H1 (cell line): ENCODE results near the gene SNAPIN. TPM values are rescaled to one million over a fixed set of nuclear protein-coding genes. Genes with fewer than 3 reads are reported as not detected.

Source experiments
- CTCF ChIA-PET: fragments of 300-600 bp; sonication (Branson Sonifier 250); formaldehyde crosslinking; loops from one replicate; lab custom pipeline; 2021; ENCODE audit not compliant: partially characterized antibody; lab: Charles Lee
- POLR2A ChIA-PET: fragments of 300-600 bp; sonication (Branson Sonifier 250); formaldehyde crosslinking; loops from one replicate; lab custom pipeline; 2021; ENCODE audit warnings: inconsistent platforms; ENCODE audit not compliant: partially characterized antibody; lab: Charles Lee
- DNase-seq, 2 experiments: peaks; one replicate each; pipeline versions ENCODE4 v3.0.0 to v3.0.0-alpha.2; 2010 to 2022; ENCODE audit warnings: low spot score in 2 of 2, low read depth in 1 of 2, mixed read lengths in 1 of 2
- FAIRE-seq: peaks from 2 replicates; lab custom pipeline; 2011; peaks lifted over from hg19 to GRCh38; lab: Jason Lieb, UNC
- H2AFZ ChIP-seq: 2 replicates; pipeline ENCODE4 v1.8.1; 2012; ENCODE audit warnings: low read length, inconsistent platforms
- H2AK5ac ChIP-seq: 2 replicates; pipeline ENCODE4 v1.6.1; 2013; ENCODE audit warnings: low read depth, low read length
- H2BK120ac ChIP-seq: replicated peaks from 2 replicates; pipeline ENCODE3; 2013; ENCODE audit warnings: low read depth, low read length, inconsistent platforms
- H2BK12ac ChIP-seq: 2 replicates; pipeline ENCODE4 v1.6.1; 2013; ENCODE audit warnings: low read depth, low read length
- H2BK15ac ChIP-seq: 2 replicates; pipeline ENCODE4 v1.6.1; 2013; ENCODE audit warnings: low read length
- H2BK20ac ChIP-seq: 2 replicates; pipeline ENCODE4 v1.6.1; 2013; ENCODE audit warnings: low read length
- H2BK5ac ChIP-seq: 2 replicates; pipeline ENCODE4 v1.6.1; 2013; ENCODE audit warnings: low read depth, low read length
- H3K14ac ChIP-seq: 2 replicates; pipeline ENCODE4 v1.6.1; 2013; ENCODE audit warnings: inconsistent platforms; ENCODE audit not compliant: insufficient read length
- H3K18ac ChIP-seq: 2 replicates; pipeline ENCODE4 v1.6.1; 2013; ENCODE audit warnings: low read length; ENCODE audit errors: extremely low read depth
- H3K23ac ChIP-seq: 2 replicates; pipeline ENCODE4 v1.6.1; 2013; ENCODE audit warnings: inconsistent platforms; ENCODE audit not compliant: insufficient read length
- H3K23me2 ChIP-seq: 2 replicates; pipeline ENCODE4 v1.6.1; 2013; ENCODE audit warnings: low read depth, low read length
- H3K27ac ChIP-seq: 2 replicates; pipeline ENCODE4 v1.6.1; 2011; ENCODE audit warnings: low read depth, low read length, inconsistent platforms
- H3K27me3 ChIP-seq, 4 experiments: replicated peaks in 1 of 4; 1 replicate in 1 of 4; 2 replicates in 3 of 4; pipeline versions ENCODE4 v1.6.1 to v1.8.1; 2011 to 2013; ENCODE audit warnings: low read length in 3 of 4, mild to moderate bottlenecking in 3 of 4, inconsistent platforms in 2 of 4, mixed read lengths in 2 of 4, moderate library complexity in 1 of 4; ENCODE audit not compliant: control insufficient read depth in 3 of 4, insufficient read depth in 3 of 4; ENCODE audit errors: extremely low read depth in 1 of 4
- H3K36me3 ChIP-seq, 4 experiments: 2 replicates each; pipeline versions ENCODE4 v1.6.1 to v1.8.1; 2011 to 2013; ENCODE audit warnings: mild to moderate bottlenecking in 4 of 4, low read length in 3 of 4, moderate library complexity in 2 of 4, control low read depth in 1 of 4, inconsistent platforms in 1 of 4; ENCODE audit not compliant: insufficient read depth in 4 of 4, control insufficient read depth in 2 of 4
- H3K4ac ChIP-seq: replicated peaks from 2 replicates; pipeline ENCODE3; 2013; ENCODE audit warnings: low read length, low read depth, mixed read lengths, inconsistent platforms; ENCODE audit not compliant: insufficient read length
- H3K4me1 ChIP-seq, 4 experiments: replicated peaks in 1 of 4; 1 replicate in 1 of 4; 2 replicates in 3 of 4; pipeline versions ENCODE4 v1.6.1 to v1.8.1; 2011 to 2013; ENCODE audit warnings: low read length in 3 of 4, inconsistent platforms in 2 of 4, mixed read lengths in 1 of 4; ENCODE audit not compliant: insufficient read depth in 4 of 4, control insufficient read depth in 3 of 4
- H3K4me2 ChIP-seq, 2 experiments: 2 replicates each; pipeline versions ENCODE4 v1.6.1 to v1.8.1; 2011 to 2013; ENCODE audit warnings: low read depth in 2 of 2, low read length in 2 of 2, control low read depth in 1 of 2, inconsistent platforms in 1 of 2, mild to moderate bottlenecking in 1 of 2; ENCODE audit not compliant: insufficient read depth in 1 of 2
- H3K4me3 ChIP-seq, 4 experiments: fragments of 200-600, 300-600 bp in 1 of 4; sonication (generic), shearing (Covaris generic), sonication (Bioruptor Twin) in 1 of 4; 2 replicates each; pipeline versions ENCODE4 v1.5.1 to v1.8.1; 2011 to 2016; ENCODE audit warnings: low read length in 4 of 4, low read depth in 3 of 4, control low read depth in 2 of 4, inconsistent platforms in 2 of 4, mild to moderate bottlenecking in 2 of 4, mixed read lengths in 1 of 4, moderate library complexity in 1 of 4; ENCODE audit not compliant: insufficient read depth in 2 of 4; ENCODE audit errors: extremely low read depth in 1 of 4
- H3K56ac ChIP-seq: replicated peaks from 2 replicates; pipeline ENCODE3; 2013; ENCODE audit warnings: low read depth, mild to moderate bottlenecking, mixed read lengths, low read length, inconsistent platforms; ENCODE audit not compliant: insufficient read length
- H3K79me1 ChIP-seq: 2 replicates; pipeline ENCODE4 v1.6.1; 2013; ENCODE audit warnings: low read depth, low read length, control low read depth
- H3K79me2 ChIP-seq, 2 experiments: 2 replicates each; pipeline versions ENCODE4 v1.6.1 to v1.8.1; 2012 to 2013; ENCODE audit warnings: low read length in 2 of 2, mild to moderate bottlenecking in 2 of 2, inconsistent platforms in 1 of 2; ENCODE audit not compliant: insufficient read depth in 2 of 2, control insufficient read depth in 1 of 2
- H3K9ac ChIP-seq, 4 experiments: replicated peaks in 1 of 4; 1 replicate in 1 of 4; 2 replicates in 3 of 4; pipeline versions ENCODE4 v1.6.1 to v1.8.1; 2011 to 2013; ENCODE audit warnings: low read depth in 3 of 4, low read length in 3 of 4, control low read depth in 2 of 4, mild to moderate bottlenecking in 2 of 4, moderate library complexity in 2 of 4, inconsistent platforms in 1 of 4; ENCODE audit errors: extremely low read depth in 1 of 4
- H3K9me3 ChIP-seq, 2 experiments: 2 replicates each; pipeline versions ENCODE4 v1.6.1 to v1.8.1; 2012 to 2013; ENCODE audit warnings: mild to moderate bottlenecking in 2 of 2, moderate library complexity in 2 of 2, control low read depth in 1 of 2, inconsistent platforms in 1 of 2, low read depth in 1 of 2, low read length in 1 of 2, mixed read lengths in 1 of 2; ENCODE audit not compliant: insufficient read depth in 2 of 2
- H4K20me1 ChIP-seq, 2 experiments: replicated peaks in 1 of 2; 2 replicates each; pipeline versions ENCODE3 to v1.8.1; 2011 to 2013; ENCODE audit warnings: inconsistent platforms in 2 of 2, low read length in 2 of 2, mild to moderate bottlenecking in 1 of 2; ENCODE audit not compliant: insufficient read depth in 2 of 2, control insufficient read depth in 1 of 2
- H4K5ac ChIP-seq: 2 replicates; pipeline ENCODE4 v1.6.1; 2013; ENCODE audit warnings: low read length, low read depth, mixed read lengths, inconsistent platforms; ENCODE audit not compliant: insufficient read length
- H4K8ac ChIP-seq: 2 replicates; pipeline ENCODE4 v1.8.0; 2013; ENCODE audit warnings: mild to moderate bottlenecking, moderate library complexity, low read length, inconsistent platforms; ENCODE audit not compliant: insufficient read depth; ENCODE audit errors: extremely low read depth
- H4K91ac ChIP-seq: replicated peaks from 2 replicates; pipeline ENCODE3; 2013; ENCODE audit warnings: low read length, mixed read lengths, inconsistent platforms; ENCODE audit not compliant: insufficient read length
- ASH2L ChIP-seq: fragments of 200-600, 300-600 bp; sonication (generic); IDR thresholded peaks from one replicate; pipeline ENCODE4 v1.7.1; 2017; ENCODE audit warnings: low read length
- CREB1 ChIP-seq: IDR thresholded peaks from 2 replicates; pipeline ENCODE4 v1.6.1; 2012; ENCODE audit warnings: inconsistent platforms
- CTBP2 ChIP-seq: IDR thresholded peaks from 2 replicates; pipeline ENCODE4 v1.7.0; 2011; ENCODE audit warnings: borderline replicate concordance, mild to moderate bottlenecking, moderate library complexity, mixed read lengths, low read length; ENCODE audit not compliant: insufficient read depth, insufficient read length
- EP300 ChIP-seq, 2 experiments: IDR thresholded peaks; 1 replicate in 1 of 2; 2 replicates in 1 of 2; pipeline ENCODE4 v1.6.1; 2011 to 2012; ENCODE audit warnings: low read depth in 2 of 2, low read length in 2 of 2, mild to moderate bottlenecking in 2 of 2, borderline replicate concordance in 1 of 2, inconsistent platforms in 1 of 2, moderate library complexity in 1 of 2
- GABPA ChIP-seq: IDR thresholded peaks from 2 replicates; pipeline ENCODE4 v1.6.1; 2011; ENCODE audit warnings: mild to moderate bottlenecking, low read length, moderate library complexity, borderline replicate concordance; ENCODE audit not compliant: insufficient read depth
- MAFK ChIP-seq: IDR thresholded peaks from 2 replicates; pipeline ENCODE4 v1.6.1; 2012; ENCODE audit warnings: low read depth, mild to moderate bottlenecking, improper control_type of control experiment, low read length
- NANOG ChIP-seq: IDR thresholded peaks from 2 replicates; pipeline ENCODE4 v1.6.1; 2011; ENCODE audit warnings: low read length, low read depth, mild to moderate bottlenecking, inconsistent platforms; ENCODE audit not compliant: insufficient read depth, poor library complexity, severe bottlenecking
- RBBP5 ChIP-seq: IDR thresholded peaks from 2 replicates; pipeline ENCODE4 v1.7.1; 2012; ENCODE audit warnings: low read depth, mild to moderate bottlenecking, inconsistent platforms, low read length, moderate library complexity, borderline replicate concordance
- SAP30 ChIP-seq: fragments of 300-600 bp; sonication (generic); IDR thresholded peaks from 2 replicates; pipeline ENCODE4 v1.7.1; 2012; ENCODE audit warnings: low read length, moderate library complexity, mild to moderate bottlenecking, inconsistent platforms; ENCODE audit not compliant: insufficient read depth, insufficient replicate concordance
- USF2 ChIP-seq: IDR thresholded peaks from 2 replicates; pipeline ENCODE4 v1.6.1; 2011; ENCODE audit warnings: low read length, improper control_type of control experiment
- YY1 ChIP-seq: IDR thresholded peaks from 2 replicates; pipeline ENCODE4 v1.6.1; 2011; ENCODE audit warnings: low read depth, mild to moderate bottlenecking, low read length
- WGBS, 2 experiments: shearing (Covaris generic) in 1 of 2; methylation state at CpG; one replicate each; pipeline versions ENCODE4 v1.1.6 to v1.1.7; 2013 to 2015; ENCODE audit warnings: low lambda C conversion rate in 2 of 2, mixed read lengths in 2 of 2, inconsistent platforms in 1 of 2, low coverage in 1 of 2, missing lambda C conversion rate in 1 of 2; ENCODE audit not compliant: insufficient replicate concordance in 2 of 2, insufficient coverage in 1 of 2, insufficient read length in 1 of 2; ENCODE audit errors: extremely low coverage in 1 of 2, missing lambda C conversion rate in 1 of 2; 5-methylcytosine and 5-hydroxymethylcytosine counted together
- polyA plus RNA-seq, 7 experiments: library from polyadenylated mRNA; depleted of rRNA in 3 of 7; stranded (reverse) in 5 of 7; unstranded in 2 of 7; fragments of >200 nt in 5 of 7; fragments of 200-250 nt in 2 of 7; gene quantifications; 1 replicate in 5 of 7; 2 replicates in 1 of 7; 4 replicates in 1 of 7; pipeline versions ENCODE4 v1.2.1 to v1.2.3, GENCODE V29; 2011 to 2013; ENCODE audit warnings: missing spikeins in 2 of 7, mixed read lengths in 2 of 7
- total RNA-seq: library from RNA; stranded (reverse); fragmentation: NEBNext Ultra II Directional; extraction: Animal tissue kit (Norgen Biotek cat#: 25700); gene quantifications from 2 replicates; pipeline ENCODE4 v1.2.1, GENCODE V29; 2021

Gene SNAPIN
- total and polyA plus RNA-seq, 2 of the 8 experiments (the other 6 are each of a cell fraction or from before 2014, with no cell fraction given): 25.7 to 31.1 TPM

DNA sequence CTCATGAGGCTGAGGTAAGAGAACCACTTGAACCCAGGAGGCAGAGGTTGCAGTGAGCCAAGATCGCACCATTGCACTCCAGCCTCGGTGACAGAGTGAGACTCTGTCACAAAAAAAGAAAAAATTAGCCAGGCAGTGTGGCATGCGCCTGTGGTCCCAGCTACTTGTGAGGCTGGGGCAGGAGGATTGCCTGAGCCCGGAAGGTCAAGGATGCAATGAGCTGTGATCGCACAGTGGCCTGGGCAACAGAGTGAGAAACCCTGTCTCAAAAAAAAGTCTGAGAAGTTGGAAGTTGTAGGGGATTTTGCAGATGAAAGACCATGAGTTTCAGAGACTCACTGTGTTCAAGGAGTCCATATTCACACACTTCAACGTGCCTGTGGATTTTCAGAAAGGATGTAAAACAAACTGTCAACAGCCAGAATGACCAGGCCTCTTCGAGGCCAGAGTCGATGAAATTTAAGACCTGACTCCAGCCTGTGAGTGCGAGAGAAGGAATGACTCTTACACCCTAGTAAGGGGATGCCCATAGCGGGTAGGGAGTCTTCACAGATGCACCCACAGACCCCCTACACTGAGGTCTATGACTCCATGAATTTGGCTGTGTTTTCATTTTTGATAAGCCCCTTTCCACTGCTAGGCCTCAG, 33.4 kb upstream of the SNAPIN start:
- H4K8ac ChIP-seq: no peak overlapping the region
- no peak overlapping the region for H3K9ac ChIP-seq
- H3K27me3 ChIP-seq: no peaks in the 10 kb centered on the region
- H4K5ac ChIP-seq: no peak overlapping the region
- H3K14ac ChIP-seq: no peak overlapping the region
- H3K9me3 ChIP-seq: no peaks in the 10 kb centered on the region
- POLR2A ChIA-PET: interaction anchor here (1.1 to 15.6 kb wide), 7 partner anchors 9 to 35 kb away, joined by 3 to 261 read pairs (median 10); partner anchors contain the start of genes CHTOP, S100A14, S100A16 and SNAPIN
- no peaks in the 10 kb centered on the region for H4K20me1 ChIP-seq
- H3K79me1 ChIP-seq: no peaks in the 10 kb centered on the region
- H3K79me2 ChIP-seq: no peaks in the 10 kb centered on the region
- H2BK12ac ChIP-seq: 0 out of 2 replicates have a peak overlapping the region, but pooled peaks have one; percentile 17
- no peak overlapping the region for H2AK5ac ChIP-seq
- H3K18ac ChIP-seq: no peak overlapping the region
- 96% methylated on average over 10 of the region's 10 CpGs; no CpG with 5 or more reads in 1 of the 2 experiments for WGBS, 2 experiments
- DNase-seq (no peak), FAIRE-seq (no peak)
- peaks cover 7% of the 10 kb centered on the region for H3K23me2 ChIP-seq
- no peak overlapping the region for H2BK20ac ChIP-seq
- H3K4me3 ChIP-seq: no peak overlapping the region
- peaks cover 0 to 13% (median 7%) of the 10 kb centered on the region in 4 experiments; a peak in 6 of 7 replicates for H3K4me1 ChIP-seq
- CTCF ChIA-PET: interaction anchor here (0.6 to 10.2 kb wide), 4 partner anchors 8 to 145 kb away, joined by 5 to 115 read pairs (median 88); partner anchors contain the start of genes S100A14 and S100A6
- no peak overlapping the region for H4K91ac ChIP-seq
- H2BK15ac ChIP-seq: no peak overlapping the region
- peaks cover 0 to 4% (median 1%) of the 10 kb centered on the region in 4 experiments; a peak in 3 of 8 replicates for H3K36me3 ChIP-seq
- no peak overlapping the region for H3K27ac ChIP-seq
- H3K23ac ChIP-seq: no peak overlapping the region
- no peak overlapping the region for H3K4ac ChIP-seq
- no peak overlapping the region for H3K56ac ChIP-seq
- no peak overlapping the region for H2AFZ ChIP-seq
- H2BK120ac ChIP-seq: no peak overlapping the region
- no peak overlapping the region for H3K4me2 ChIP-seq
- H2BK5ac ChIP-seq: no peak overlapping the region
- no peak for TF ChIP-seq GABPA
- TF ChIP-seq CTBP2: no peak
- no peak for TF ChIP-seq EP300 (IDR thresholded peaks at IDR 0.05; ENCODE audit: borderline replicate concordance in 1 of 2, low read depth in 2 of 2, low read length in 2 of 2)
- TF ChIP-seq RBBP5: no peak
- TF ChIP-seq YY1: no peak
- no peak for TF ChIP-seq USF2
- TF ChIP-seq MAFK: no peak
- no peak for TF ChIP-seq SAP30
- TF ChIP-seq ASH2L: no peak
- no peak for TF ChIP-seq NANOG
- TF ChIP-seq CREB1: no peak
